T-helper 9 cell (primary cell): Measurements from ENCODE around the gene CDIP1.

Source experiments
- DNase-seq: peaks from one replicate; pipeline ENCODE4 v3.0.0-alpha.2; 2020

The CDIP1 gene

GRCh38 chr16:4486126-4486893 is 52.3 kb downstream of the CDIP1 start:
- no peak for DNase-seq

GRCh38 chr16:4481963-4482362 is 56.6 kb downstream of the CDIP1 start:
- DNase-seq, result no peak

GRCh38 chr16:4481526-4481925 is 57.0 kb downstream of the CDIP1 start:
- no peak for DNase-seq

- DNase-seq, result no peak
Observed at GRCh38 chr16:4477966-4478365, 60.6 kb downstream of the CDIP1 start.

GRCh38 chr16:4475880-4476788 is 62.4 kb downstream of the CDIP1 start, which contains the start of gene HMOX2:
HMOX2 (plus strand) TSS chr16:4476398; CDS start chr16:4505525, 29,127 bp downstream.
- DNase-seq, result peak; percentile 88

GRCh38 chr16:4474192-4474961 is 64.2 kb downstream of the CDIP1 start, which contains the start of gene NMRAL1:
NMRAL1 (minus strand) TSS chr16:4474625; CDS start chr16:4474132, 493 bp downstream.
- peak; percentile 83 for DNase-seq

- DNase-seq, result no peak
Observed at GRCh38 chr16:4472880-4473279, 65.7 kb downstream of the CDIP1 start.

GRCh38 chr16:4471869-4472268 is 66.7 kb downstream of the CDIP1 start:
- DNase-seq, result no peak

- DNase-seq, result no peak
Observed at GRCh38 chr16:4468972-4469371, 69.6 kb downstream of the CDIP1 start.

- DNase-seq, result no peak
Observed at GRCh38 chr16:4467916-4468315, 70.7 kb downstream of the CDIP1 start.

- peak; percentile 52 for DNase-seq
Observed at GRCh38 chr16:4465977-4466779, 72.4 kb downstream of the CDIP1 start.

- no peak for DNase-seq
Observed at GRCh38 chr16:4463522-4464163, 74.9 kb downstream of the CDIP1 start.

- DNase-seq, result no peak
Observed at GRCh38 chr16:4461250-4462085, 77.1 kb downstream of the CDIP1 start.

GRCh38 chr16:4460936-4461249 is 77.7 kb downstream of the CDIP1 start:
- DNase-seq, result no peak
